Activated effector memory CD4-positive, alpha-beta T cell treated with anti-CD3 and anti-CD28 coated beads, Interleukin-2, amount 50 U/mL, for 16 hours (primary cell): ENCODE measurements around the gene HOXC13.

Experiments used
- DNase-seq: peaks from one replicate; pipeline ENCODE4 v3.0.0-alpha.2; 2020

The HOXC13 gene

GRCh38 chr12:53971129-53971528 is 32.5 kb downstream of the HOXC13 start:
- DNase-seq = no peak

GRCh38 chr12:53971686-53972085 is 33.1 kb downstream of the HOXC13 start:
- no peak for DNase-seq

- DNase-seq = no peak
Observed at GRCh38 chr12:53972152-53972702, 33.6 kb downstream of the HOXC13 start.

- no peak for DNase-seq
Observed at GRCh38 chr12:53972722-53973235, 34.1 kb downstream of the HOXC13 start, which contains the start of gene HOXC11. HOXC11 (plus strand) TSS chr12:53973126; CDS start chr12:53973242, 116 bp downstream.

GRCh38 chr12:53973236-53974042 is 34.8 kb downstream of the HOXC13 start:
- no peak for DNase-seq

- DNase-seq = peak; percentile 73
Observed at GRCh38 chr12:53974084-53975063, 35.7 kb downstream of the HOXC13 start, which contains the start of gene HOTAIR. HOTAIR (minus strand) TSS chr12:53974954.

- no peak for DNase-seq
Observed at GRCh38 chr12:53975064-53975471, 36.4 kb downstream of the HOXC13 start.

GRCh38 chr12:53975479-53976152 is 37.0 kb downstream of the HOXC13 start:
- no peak for DNase-seq

GRCh38 chr12:53976172-53976822 is 37.7 kb downstream of the HOXC13 start:
- no peak for DNase-seq

GRCh38 chr12:53976823-53977595 is 38.4 kb downstream of the HOXC13 start:
- no peak for DNase-seq

GRCh38 chr12:53977596-53978445 is 39.2 kb downstream of the HOXC13 start:
- no peak for DNase-seq

GRCh38 chr12:53978477-53979356 is 40.1 kb downstream of the HOXC13 start:
- no peak for DNase-seq

GRCh38 chr12:53980104-53980801 is 41.6 kb downstream of the HOXC13 start:
- no peak for DNase-seq

- DNase-seq = no peak
Observed at GRCh38 chr12:53980802-53981496, 42.3 kb downstream of the HOXC13 start.

GRCh38 chr12:53981634-53982565 is 43.3 kb downstream of the HOXC13 start:
- DNase-seq = no peak
